Measurements from ENCODE around the gene SMIM36. TPM values are rescaled to one million over a fixed set of nuclear protein-coding genes. Genes with fewer than 3 reads are reported as not detected.
"Not testable (repeated sequence)": the region's sequence is repeated elsewhere in the genome, so short reads cannot be mapped to it uniquely, and the experiment has no call there.

Gene SMIM36
- total and polyA plus RNA-seq, 11 donors = not detected

GRCh38 chr17:55433029-55433628 is 78.1 kb downstream of the SMIM36 start:
- Histone ChIP-seq H3K4me1 (peaks cover 0 to 48% (median 4%) of the 10 kb centered on the region in 12 donors), H3K4me3 (no peak overlapping the region), H3K27me3 (no peaks in the 10 kb centered on the region), H3K36me3 (no peaks in the 10 kb centered on the region), H3K27ac (peak overlapping the region in 2 of 12 donors; percentile 15 to 58), H3K9me3 (no peaks in the 10 kb centered on the region)
- intact Hi-C loops (cut with DNase I) = no loop called here
- ATAC-seq (no peak), DNase-seq (no peak)
- TF ChIP-seq CTCF (IDR thresholded peaks at IDR 0.05) = no peak
- TF ChIP-seq POLR2A (IDR thresholded peaks at IDR 0.05) = no peak
- 80 to 92% (median 84%) methylated on average over 7 of the region's 7 CpGs for WGBS, 4 donors

- Histone ChIP-seq H3K27ac (peak overlapping the region in 1 of 12 donors; percentile 58), H3K4me1 (peaks cover 0 to 44% (median 4%) of the 10 kb centered on the region in 12 donors), H3K9me3 (no peaks in the 10 kb centered on the region), H3K36me3 (no peaks in the 10 kb centered on the region), H3K27me3 (no peaks in the 10 kb centered on the region), H3K4me3 (no peak overlapping the region)
- no peak for TF ChIP-seq CTCF (IDR thresholded peaks at IDR 0.05)
- no peak for TF ChIP-seq POLR2A (IDR thresholded peaks at IDR 0.05)
- intact Hi-C loops (cut with DNase I) = no loop called here
- no peak for ATAC-seq
- WGBS, 4 donors = 86 to 94% (median 92%) methylated on average over 4 of the region's 4 CpGs
- DNase-seq = no peak
Measured at GRCh38 chr17:55432358-55433028, 78.8 kb downstream of the SMIM36 start.

GRCh38 chr17:55431914-55432313 is 79.3 kb downstream of the SMIM36 start:
- H3K27me3 ChIP-seq; H3K27ac ChIP-seq; ATAC-seq; H3K4me3 ChIP-seq; intact Hi-C loops (cut with DNase I); H3K36me3 ChIP-seq; H3K9me3 ChIP-seq; DNase-seq: not testable (repeated sequence)
- WGBS, 4 donors = no CpG with 5 or more reads among the region's 1 CpG
- peaks cover 0 to 38% (median 4%) of the 10 kb centered on the region in 12 donors for H3K4me1 ChIP-seq

GRCh38 chr17:55430541-55431288 is 80.5 kb downstream of the SMIM36 start:
- ATAC-seq = peak; percentile 37 to 92 (median 90)
- 25 to 30% (median 27%) methylated on average over 4 of the region's 4 CpGs for WGBS, 4 donors
- H3K4me1 ChIP-seq = peaks cover 0 to 29% (median 4%) of the 10 kb centered on the region in 12 donors
- peak overlapping the region in 10 of 12 donors; percentile 17 to 74 (median 60) for H3K27ac ChIP-seq
- intact Hi-C loops (cut with DNase I) = no loop called here
- peaks cover 0 to 5% (median 0%) of the 10 kb centered on the region in 9 donors for H3K27me3 ChIP-seq
- peak overlapping the region in 1 of 12 donors; percentile 9 for H3K4me3 ChIP-seq
- DNase-seq = no peak
- no peaks in the 10 kb centered on the region for H3K9me3 ChIP-seq
- TF ChIP-seq CTCF (IDR thresholded peaks at IDR 0.05) (no peak), POLR2A (IDR thresholded peaks at IDR 0.05) (no peak)
- H3K36me3 ChIP-seq = no peaks in the 10 kb centered on the region
